HUES6 (cell line): ENCODE data around the gene OR4C5.
"Not testable (repeated sequence)": the region's sequence is repeated elsewhere in the genome, so short reads cannot be mapped to it uniquely, and the experiment has no call there.

Source experiments
- H3K27ac ChIP-seq: 2 replicates; pipeline ENCODE4 v1.7.0; 2013; ENCODE audit warnings: low read depth, mild to moderate bottlenecking, low read length, inconsistent platforms
- H3K27me3 ChIP-seq: 2 replicates; pipeline ENCODE4 v1.6.1; 2013; ENCODE audit warnings: low read length; ENCODE audit not compliant: control insufficient read depth, insufficient read depth
- H3K36me3 ChIP-seq: 2 replicates; pipeline ENCODE4 v1.6.1; 2013; ENCODE audit warnings: low read length; ENCODE audit not compliant: control insufficient read depth, insufficient read depth
- H3K4me1 ChIP-seq: 2 replicates; pipeline ENCODE4 v1.6.1; 2013; ENCODE audit warnings: low read length; ENCODE audit not compliant: control insufficient read depth, insufficient read depth
- H3K4me3 ChIP-seq: 2 replicates; pipeline ENCODE4 v1.5.1; 2013; ENCODE audit warnings: low read depth, low read length
- H3K9ac ChIP-seq: one replicate; pipeline ENCODE4 v1.6.1; 2013; ENCODE audit warnings: mild to moderate bottlenecking, low read length
- H3K9me3 ChIP-seq: 2 replicates; pipeline ENCODE4 v1.6.1; 2013; ENCODE audit warnings: low read depth, low read length; ENCODE audit not compliant: control insufficient read depth, insufficient read depth

Gene OR4C5

GRCh38 chr11:48366365-48366764 is at the start of gene OR4C5:
Gene OR4C5, minus strand, starts transcription at chr11:48366465. Its CDS starts 0 bp downstream, at chr11:48366465.
- H3K27ac ChIP-seq, result no peak within 1 kb of the TSS
- H3K36me3 ChIP-seq, result no peaks in the 10 kb centered on the region
- H3K9me3 ChIP-seq, result peaks cover 40% of the 10 kb centered on the region; the same call in 1 of the 2 replicates
- H3K9ac ChIP-seq, result no peak within 1 kb of the TSS
- no peak within 1 kb of the TSS for H3K4me3 ChIP-seq
- H3K4me1 ChIP-seq, result no peaks in the 10 kb centered on the region
- H3K27me3 ChIP-seq, result no peaks in the 10 kb centered on the region

- H3K4me3 ChIP-seq, result no peak overlapping the region
- H3K36me3 ChIP-seq, result no peaks in the 10 kb centered on the region
- H3K27me3 ChIP-seq, result no peaks in the 10 kb centered on the region
- no peak overlapping the region for H3K9ac ChIP-seq
- peaks cover 40% of the 10 kb centered on the region; the same call in 1 of the 2 replicates for H3K9me3 ChIP-seq
- H3K27ac ChIP-seq, result no peak overlapping the region
- no peaks in the 10 kb centered on the region for H3K4me1 ChIP-seq
These were observed 18.4 kb upstream of the OR4C5 start for GRCh38 chr11:48384670-48385069.

GRCh38 chr11:48384151-48384550 is 17.9 kb upstream of the OR4C5 start:
- H3K36me3 ChIP-seq, H3K9ac ChIP-seq, H3K4me1 ChIP-seq, H3K27ac ChIP-seq, H3K27me3 ChIP-seq, H3K4me3 ChIP-seq: not testable (repeated sequence)
- H3K9me3 ChIP-seq, result peaks cover 43% of the 10 kb centered on the region; the same call in 1 of the 2 replicates

GRCh38 chr11:48361289-48361688 is 5.0 kb downstream of the OR4C5 start:
- H3K4me3 ChIP-seq, H3K4me1 ChIP-seq: not testable (repeated sequence)
- H3K9me3 ChIP-seq, result peaks cover 49% of the 10 kb centered on the region

GRCh38 chr11:48354677-48355076 is 11.6 kb downstream of the OR4C5 start:
- no peak overlapping the region for H3K4me3 ChIP-seq
- H3K27me3 ChIP-seq, result no peaks in the 10 kb centered on the region
- no peaks in the 10 kb centered on the region for H3K36me3 ChIP-seq
- H3K9me3 ChIP-seq, result peaks cover 38% of the 10 kb centered on the region
- no peak overlapping the region for H3K9ac ChIP-seq
- H3K4me1 ChIP-seq, result no peaks in the 10 kb centered on the region
- no peak overlapping the region for H3K27ac ChIP-seq

More at GRCh38 chr11:48361289-48361688, 5.0 kb downstream of the OR4C5 start:
- H3K36me3 ChIP-seq, H3K27me3 ChIP-seq, H3K9ac ChIP-seq, H3K27ac ChIP-seq: not testable (repeated sequence)

- Histone ChIP-seq H3K36me3 (no peaks in the 10 kb centered on the region), H3K27me3 (no peaks in the 10 kb centered on the region), H3K9ac (no peak overlapping the region), H3K4me3 (no peak overlapping the region), H3K9me3 (peaks cover 37% of the 10 kb centered on the region), H3K4me1 (no peaks in the 10 kb centered on the region), H3K27ac (no peak overlapping the region)
These were observed 12.3 kb downstream of the OR4C5 start for GRCh38 chr11:48354013-48354412.

GRCh38 chr11:48346286-48346685 is 20.0 kb downstream of the OR4C5 start:
- not testable (repeated sequence) for H3K4me1 ChIP-seq, H3K4me3 ChIP-seq, H3K27me3 ChIP-seq, H3K36me3 ChIP-seq, H3K27ac ChIP-seq, H3K9ac ChIP-seq
- peaks cover 22% of the 10 kb centered on the region for H3K9me3 ChIP-seq

GRCh38 chr11:48342505-48342904 is 23.8 kb downstream of the OR4C5 start:
- not testable (repeated sequence) for H3K27me3 ChIP-seq, H3K4me3 ChIP-seq, H3K4me1 ChIP-seq, H3K36me3 ChIP-seq, H3K9ac ChIP-seq, H3K27ac ChIP-seq
- H3K9me3 ChIP-seq, result peaks cover 42% of the 10 kb centered on the region

- no peak overlapping the region for H3K9ac ChIP-seq
- peaks cover 46% of the 10 kb centered on the region for H3K9me3 ChIP-seq
- H3K4me1 ChIP-seq, result no peaks in the 10 kb centered on the region
- no peak overlapping the region for H3K27ac ChIP-seq
- H3K27me3 ChIP-seq, result no peaks in the 10 kb centered on the region
- no peak overlapping the region for H3K4me3 ChIP-seq
- no peaks in the 10 kb centered on the region for H3K36me3 ChIP-seq
These were observed 24.8 kb downstream of the OR4C5 start for GRCh38 chr11:48341466-48341865.

GRCh38 chr11:48324620-48325019 is 41.6 kb downstream of the OR4C5 start, which contains the start of gene OR4C3:
Gene OR4C3, plus strand, starts transcription at chr11:48324920. Its CDS starts 102 bp downstream, at chr11:48325022.
- not testable (repeated sequence) for H3K9ac ChIP-seq, H3K27me3 ChIP-seq, H3K4me1 ChIP-seq, H3K4me3 ChIP-seq, H3K27ac ChIP-seq, H3K36me3 ChIP-seq
- peaks cover 28% of the 10 kb centered on the region; the same call in 1 of the 2 replicates for H3K9me3 ChIP-seq

GRCh38 chr11:48319813-48320212 is 46.5 kb downstream of the OR4C5 start:
- H3K9ac ChIP-seq, H3K36me3 ChIP-seq: not testable (repeated sequence)

More at GRCh38 chr11:48319813-48320212, 46.5 kb downstream of the OR4C5 start:
- not testable (repeated sequence) for H3K27me3 ChIP-seq, H3K4me1 ChIP-seq, H3K4me3 ChIP-seq, H3K27ac ChIP-seq
- peaks cover 26% of the 10 kb centered on the region; the same call in 1 of the 2 replicates for H3K9me3 ChIP-seq
